Measurements from ENCODE around the gene CCNQ. TPM values are rescaled to one million over a fixed set of nuclear protein-coding genes. Genes with fewer than 3 reads are reported as not detected.

CCNQ gene
- polyA plus RNA-seq, 6 donors from 2014 or later, result 31.9 to 88.0 (median 69.7) TPM

DNA sequence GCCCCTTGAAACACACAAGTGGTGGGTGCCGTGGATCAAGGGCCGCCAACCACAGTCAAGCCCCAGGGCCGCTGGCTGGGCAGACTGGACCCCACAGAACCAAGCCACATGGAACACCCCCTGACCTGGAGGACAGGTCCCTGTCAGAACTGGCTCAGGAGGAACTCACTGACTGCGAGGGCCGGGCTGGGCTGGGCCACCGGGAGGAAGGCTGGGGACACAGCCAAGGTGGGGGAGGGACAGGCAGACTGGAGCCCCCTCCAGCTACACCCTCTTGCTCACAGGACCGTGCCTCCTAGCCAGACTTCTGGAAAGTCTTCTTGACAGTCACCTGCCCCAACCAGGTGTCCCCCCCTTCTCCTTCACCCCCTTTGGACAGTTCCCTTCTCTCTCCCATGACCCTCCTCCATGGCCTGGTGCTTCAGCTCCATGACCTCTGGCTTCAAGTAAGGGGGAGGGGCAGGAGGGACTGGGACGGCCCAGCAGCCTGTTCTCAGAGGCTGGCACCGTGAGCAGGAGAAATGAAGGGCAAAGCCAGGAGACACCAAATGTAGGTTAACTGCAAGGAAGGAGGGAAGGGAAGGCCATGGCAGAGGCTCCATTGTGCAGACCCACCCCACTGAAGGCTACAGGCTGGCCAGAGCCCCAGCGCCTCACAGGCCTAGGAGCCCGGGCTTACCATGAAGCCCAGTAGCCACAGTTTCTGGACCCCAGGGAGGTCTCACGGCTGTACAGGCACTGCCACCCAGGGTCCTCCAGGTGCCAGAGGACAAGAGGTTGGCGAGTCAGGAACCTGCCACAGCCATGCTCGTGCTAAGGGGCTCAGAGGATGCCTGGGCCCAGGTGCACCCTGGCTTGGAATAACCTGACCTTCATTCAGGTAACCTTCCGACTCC, 25.5 kb upstream of the CCNQ start:
- DNase-seq (no peak), ATAC-seq (ENCODE audit: low read depth in 2 of 2) (no peak)
- Mint-ChIP-seq H3K36me3 (no peaks in the 10 kb centered on the region), H3K27ac (no peak overlapping the region), H3K4me3 (no peak overlapping the region), H3K4me1 (no peaks in the 10 kb centered on the region), H3K9me3 (peaks cover 0 to 2% (median 0%) of the 10 kb centered on the region in 7 donors), H3K27me3 (peaks cover 8 to 17% (median 14%) of the 10 kb centered on the region in 3 donors)

GRCh38 chrX:153623310-153624029, 24.5 kb upstream of the CCNQ start:
- Mint-ChIP-seq H3K27ac (no peak overlapping the region), H3K9me3 (peaks cover 0 to 2% (median 0%) of the 10 kb centered on the region in 7 donors)

GRCh38 chrX:153622661-153623309, 23.8 kb upstream of the CCNQ start:
- ATAC-seq (ENCODE audit: low read depth in 2 of 2), result no peak
- no peak overlapping the region for H3K4me3 Mint-ChIP-seq
- H3K36me3 Mint-ChIP-seq, result no peaks in the 10 kb centered on the region
- H3K9me3 Mint-ChIP-seq, result peaks cover 0 to 2% (median 0%) of the 10 kb centered on the region in 7 donors
- H3K27me3 Mint-ChIP-seq, result peaks cover 12 to 17% (median 14%) of the 10 kb centered on the region in 3 donors
- no peaks in the 10 kb centered on the region for H3K4me1 Mint-ChIP-seq
- no peak overlapping the region for H3K27ac Mint-ChIP-seq
- no peak for DNase-seq

More at GRCh38 chrX:153623310-153624029, 24.5 kb upstream of the CCNQ start:
- H3K4me1 Mint-ChIP-seq, result no peaks in the 10 kb centered on the region
- no peaks in the 10 kb centered on the region for H3K36me3 Mint-ChIP-seq
- ATAC-seq (ENCODE audit: low read depth in 2 of 2), result no peak
- H3K27me3 Mint-ChIP-seq, result peaks cover 8 to 17% (median 14%) of the 10 kb centered on the region in 3 donors
- DNase-seq, result no peak
- H3K4me3 Mint-ChIP-seq, result no peak overlapping the region

- DNase-seq (no peak), ATAC-seq (ENCODE audit: low read depth in 2 of 2) (no peak)
- Mint-ChIP-seq H3K27me3 (peaks cover 14 to 17% (median 17%) of the 10 kb centered on the region in 3 donors), H3K4me1 (no peaks in the 10 kb centered on the region), H3K9me3 (peaks cover 0 to 2% (median 0%) of the 10 kb centered on the region in 7 donors), H3K4me3 (no peak overlapping the region), H3K27ac (peak overlapping the region in 1 of 6 donors; percentile 34), H3K36me3 (no peaks in the 10 kb centered on the region)
Measured at GRCh38 chrX:153621949-153622598, 23.1 kb upstream of the CCNQ start.

- Mint-ChIP-seq H3K27ac (no peak overlapping the region), H3K4me1 (no peaks in the 10 kb centered on the region), H3K27me3 (peaks cover 14 to 17% (median 17%) of the 10 kb centered on the region in 3 donors), H3K4me3 (no peak overlapping the region), H3K9me3 (peaks cover 0 to 3% (median 0%) of the 10 kb centered on the region in 7 donors), H3K36me3 (no peaks in the 10 kb centered on the region)
- DNase-seq (no peak), ATAC-seq (ENCODE audit: low read depth in 2 of 2) (no peak)
Measured at GRCh38 chrX:153620576-153620975, 21.6 kb upstream of the CCNQ start.

- no peak for DNase-seq
- Mint-ChIP-seq H3K9me3 (peaks cover 0 to 6% (median 0%) of the 10 kb centered on the region in 7 donors), H3K4me1 (peaks cover 0 to 6% (median 1%) of the 10 kb centered on the region in 3 donors), H3K36me3 (no peaks in the 10 kb centered on the region), H3K27me3 (peaks cover 0 to 20% (median 10%) of the 10 kb centered on the region in 3 donors), H3K4me3 (no peak overlapping the region), H3K27ac (peak overlapping the region in 1 of 6 donors; percentile 31)
- no peak for ATAC-seq (ENCODE audit: low read depth in 2 of 2)
Measured at GRCh38 chrX:153614818-153615217, 15.9 kb upstream of the CCNQ start.

DNA sequence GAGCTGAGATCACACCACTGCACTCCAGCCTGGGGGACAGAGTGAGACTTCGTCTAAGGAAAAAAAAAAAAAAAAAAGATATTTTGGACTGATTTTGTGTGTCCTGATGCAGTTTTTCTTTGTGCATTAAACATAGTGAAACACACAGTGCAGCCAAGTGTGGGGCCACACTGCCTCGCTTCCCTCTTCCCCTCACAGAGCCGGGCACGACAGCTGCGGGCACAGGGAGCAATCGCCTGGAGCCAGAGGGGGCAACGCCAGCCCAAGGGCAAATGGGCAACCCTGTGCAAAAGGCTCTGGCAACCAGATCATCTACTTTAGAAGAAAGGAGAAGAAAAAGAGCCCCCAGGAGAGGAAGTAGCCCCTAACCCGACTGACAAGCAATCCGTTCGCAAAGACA, 13.5 kb upstream of the CCNQ start:
- Mint-ChIP-seq H3K9me3 (peaks cover 0 to 6% (median 0%) of the 10 kb centered on the region in 7 donors), H3K4me3 (peak overlapping the region in 2 of 8 donors; percentile 16 to 21), H3K4me1 (peaks cover 3 to 11% (median 8%) of the 10 kb centered on the region in 3 donors), H3K27me3 (peaks cover 0 to 20% (median 2%) of the 10 kb centered on the region in 3 donors), H3K27ac (no peak overlapping the region), H3K36me3 (no peaks in the 10 kb centered on the region)
- ATAC-seq (ENCODE audit: low read depth in 2 of 2) (no peak), DNase-seq (no peak)

DNA sequence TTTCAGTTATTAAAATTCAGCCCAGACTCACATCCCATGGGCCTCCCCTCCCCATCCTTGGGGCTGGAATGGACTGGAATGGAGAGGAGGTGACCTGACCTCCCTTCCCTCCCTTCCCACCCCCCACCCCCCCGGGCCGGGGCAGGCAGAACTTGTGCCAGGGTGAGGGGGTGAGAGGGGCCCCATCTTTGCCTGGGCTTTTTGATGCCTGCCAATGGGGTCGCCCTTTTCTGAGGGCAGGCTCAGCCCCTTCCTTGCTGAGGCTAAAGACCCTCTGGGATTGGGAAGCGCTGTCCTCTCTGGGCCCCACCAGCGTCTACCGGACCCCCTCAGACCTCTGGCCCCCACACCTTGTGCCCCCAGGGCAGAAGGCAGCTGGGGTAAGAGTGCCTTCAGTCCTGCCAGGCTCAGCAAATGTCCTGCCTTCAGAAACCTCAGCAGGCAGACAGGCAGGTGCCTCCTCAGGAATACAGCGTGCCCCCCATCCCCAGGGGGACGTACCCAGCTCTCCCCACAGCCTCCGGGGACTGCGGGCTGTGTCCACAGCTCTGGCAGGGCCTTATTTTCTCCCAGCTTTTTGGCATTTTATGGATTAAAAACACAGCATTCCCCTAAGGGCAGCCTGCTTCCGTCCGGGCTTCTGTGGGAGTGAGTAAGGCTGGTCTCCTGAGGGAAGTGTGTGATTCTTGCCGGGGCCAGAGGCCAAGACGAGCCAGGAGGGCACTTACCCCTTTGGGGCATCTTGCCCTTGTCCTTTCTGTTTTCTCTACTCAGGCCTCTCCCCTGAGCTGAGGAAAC, 12.6 kb upstream of the CCNQ start:
- Mint-ChIP-seq H3K27ac (no peak overlapping the region), H3K9me3 (peaks cover 0 to 6% (median 0%) of the 10 kb centered on the region in 7 donors), H3K4me1 (peaks cover 3 to 11% (median 8%) of the 10 kb centered on the region in 3 donors), H3K36me3 (no peaks in the 10 kb centered on the region), H3K27me3 (peaks cover 0 to 20% (median 0%) of the 10 kb centered on the region in 3 donors), H3K4me3 (peak overlapping the region in 3 of 8 donors; percentile 44 to 81 (median 81))
- ATAC-seq (ENCODE audit: low read depth in 2 of 2) (no peak), DNase-seq (no peak)

- peaks cover 0 to 6% (median 0%) of the 10 kb centered on the region in 7 donors for H3K9me3 Mint-ChIP-seq
- no peak overlapping the region for H3K27ac Mint-ChIP-seq
- H3K27me3 Mint-ChIP-seq, result peaks cover 0 to 20% (median 0%) of the 10 kb centered on the region in 3 donors
- peaks cover 3 to 11% (median 8%) of the 10 kb centered on the region in 3 donors for H3K4me1 Mint-ChIP-seq
- ATAC-seq (ENCODE audit: low read depth in 2 of 2) (peak in 1 of 2 donors; percentile 2), DNase-seq (no peak)
- peak overlapping the region; percentile 37 to 88 (median 83) for H3K4me3 Mint-ChIP-seq
- H3K36me3 Mint-ChIP-seq, result no peaks in the 10 kb centered on the region
Measured at GRCh38 chrX:153610836-153611213, 11.9 kb upstream of the CCNQ start.

- Mint-ChIP-seq H3K36me3 (no peaks in the 10 kb centered on the region), H3K4me3 (peak overlapping the region; percentile 81 to 88 (median 86)), H3K27me3 (peaks cover 0 to 17% (median 0%) of the 10 kb centered on the region in 3 donors), H3K4me1 (peaks cover 3 to 11% (median 8%) of the 10 kb centered on the region in 3 donors), H3K27ac (peak overlapping the region in 3 of 6 donors; percentile 47 to 66 (median 66)), H3K9me3 (peaks cover 0 to 6% (median 0%) of the 10 kb centered on the region in 7 donors)
- ATAC-seq (ENCODE audit: low read depth in 2 of 2) (peak; percentile 93 to 94), DNase-seq (peak; percentile 67)
Measured at GRCh38 chrX:153609917-153610835, 11.2 kb upstream of the CCNQ start.

- peak overlapping the region in 2 of 8 donors; percentile 18 to 85 for H3K4me3 Mint-ChIP-seq
- peaks cover 0 to 4% (median 0%) of the 10 kb centered on the region in 7 donors for H3K9me3 Mint-ChIP-seq
- peaks cover 0 to 4% (median 0%) of the 10 kb centered on the region in 3 donors for H3K27me3 Mint-ChIP-seq
- peak overlapping the region in 1 of 6 donors; percentile 1 for H3K27ac Mint-ChIP-seq
- no peaks in the 10 kb centered on the region for H3K36me3 Mint-ChIP-seq
- H3K4me1 Mint-ChIP-seq, result peaks cover 3 to 11% (median 8%) of the 10 kb centered on the region in 3 donors
- no peak for ATAC-seq (ENCODE audit: low read depth in 2 of 2)
- no peak for DNase-seq
Measured at GRCh38 chrX:153608806-153609205, 9.9 kb upstream of the CCNQ start.

All from naive B cell (primary cell).